T-helper 2 cell treated with Interferon-gamma antibody and Interleukin-4, amounts not matched to agents 100 ng/mL and 5 ng/mL, for 36 hours (primary cell): ENCODE data around the gene PCED1A. TPM values are rescaled to one million over a fixed set of nuclear protein-coding genes. Genes with fewer than 3 reads are reported as not detected.

Experiments
- total RNA-seq: library from RNA; stranded (reverse); gene quantifications from 2 replicates; pipeline ENCODE4 v1.2.3, GENCODE V29; 2022

The PCED1A gene
- total RNA-seq, 1 donor from 2014 or later: 23.4 TPM

Other genes starting within 250 kb of the PCED1A start
- gene NOP56, start 188.0 kb downstream of the PCED1A start, total RNA-seq: 478 and 501 TPM in 2 replicates
- gene IDH3B, start 176.4 kb downstream of the PCED1A start, total RNA-seq: 105 and 109 TPM in 2 replicates
- 3.3 and 3.7 TPM in 2 replicates for gene EBF4, start 147.9 kb downstream of the PCED1A start, total RNA-seq
- gene CPXM1, start 40.0 kb downstream of the PCED1A start, total RNA-seq: 0.39 and 0.45 TPM in 2 replicates
- gene C20orf141, start 25.7 kb downstream of the PCED1A start, total RNA-seq: not detected in 2 replicates
- gene TMEM239, start 24.3 kb downstream of the PCED1A start, total RNA-seq: not detected in 2 replicates
- 47.4 and 50.5 TPM in 2 replicates for gene VPS16, start 90 bp upstream of the PCED1A start, total RNA-seq
- gene PTPRA, start 32.8 kb upstream of the PCED1A start, total RNA-seq: 65.4 and 70.2 TPM in 2 replicates
- gene GNRH2, start 203.0 kb upstream of the PCED1A start, total RNA-seq: 0.89 and 1.7 TPM in 2 replicates
- 42.2 and 43.9 TPM in 2 replicates for gene MRPS26, start 205.4 kb upstream of the PCED1A start, total RNA-seq
- gene OXT, start 231.0 kb upstream of the PCED1A start, total RNA-seq: not detected in 2 replicates
- not detected in 2 replicates for gene AVP, start 244.1 kb upstream of the PCED1A start, total RNA-seq